HL-60/S4 treated with retinoic acid at 250 ng/mL for 4 days and 3 days (cell line): ENCODE data around the gene GRB14.

Source experiments
- in situ Hi-C: fragments of 300-500 bp; cut with MboI; formaldehyde crosslinking; loops from 2 replicates; pipeline ENCODE4 v1.7.0; 2022; ENCODE audit warnings: low sequenced_read_pairs

GRB14 gene

DNA sequence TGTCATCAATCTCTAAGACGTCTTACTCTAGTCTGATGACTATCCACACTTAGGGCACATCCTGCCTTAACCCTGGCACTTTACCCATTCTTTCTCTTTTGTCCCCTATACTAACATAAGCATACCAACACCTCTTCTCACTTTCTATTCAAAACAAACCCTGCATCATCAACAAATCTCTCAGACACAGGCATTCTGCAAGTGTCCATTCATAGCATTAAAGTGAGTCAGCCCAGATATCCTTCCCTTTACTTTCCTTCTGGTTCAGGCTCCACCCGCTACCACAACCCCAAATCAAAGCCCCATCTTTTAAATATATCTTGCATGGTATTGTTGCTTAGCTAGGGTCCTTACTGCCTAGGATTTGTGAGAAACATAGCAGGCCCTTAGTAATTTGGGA is 3.8 kb downstream of the GRB14 start:
- in situ Hi-C loops = no loop called here

GRCh38 chr2:164613321-164613982 is 7.8 kb downstream of the GRB14 start:
- in situ Hi-C loops = no loop called here

GRCh38 chr2:164609790-164610189 is 11.5 kb downstream of the GRB14 start:
- in situ Hi-C loops = no loop called here

GRCh38 chr2:164606557-164606956 is 14.7 kb downstream of the GRB14 start:
- in situ Hi-C loops = no loop called here

DNA sequence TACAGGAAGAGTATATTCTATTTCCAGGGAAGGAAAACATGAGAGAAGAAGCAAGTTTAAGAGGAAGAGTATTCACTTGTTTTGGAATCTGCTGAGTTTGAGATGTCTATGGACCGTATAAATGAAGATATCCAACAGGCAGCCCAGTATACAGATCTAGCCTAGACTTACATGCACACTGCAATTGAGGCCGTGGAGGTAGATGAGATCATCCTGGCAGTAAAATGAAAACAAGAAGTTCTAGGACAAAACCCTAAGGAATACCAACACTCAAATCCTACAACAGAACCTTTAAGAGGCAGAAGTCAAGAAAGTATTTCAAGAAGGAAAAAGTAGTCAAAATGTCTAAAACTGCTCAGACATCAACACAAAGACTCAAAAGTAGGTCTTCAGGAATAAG is 16.0 kb downstream of the GRB14 start:
- in situ Hi-C loops = no loop called here

GRCh38 chr2:164600763-164601162 is 20.5 kb downstream of the GRB14 start:
- in situ Hi-C loops = no loop called here

- in situ Hi-C loops = no loop called here
Observed at GRCh38 chr2:164599954-164600589, 21.2 kb downstream of the GRB14 start.

GRCh38 chr2:164597983-164598382 is 23.3 kb downstream of the GRB14 start:
- in situ Hi-C loops = no loop called here

- in situ Hi-C loops = no loop called here
Observed at GRCh38 chr2:164595031-164595430, 26.3 kb downstream of the GRB14 start.

- in situ Hi-C loops = no loop called here
Observed at GRCh38 chr2:164593959-164594358, 27.3 kb downstream of the GRB14 start.

DNA sequence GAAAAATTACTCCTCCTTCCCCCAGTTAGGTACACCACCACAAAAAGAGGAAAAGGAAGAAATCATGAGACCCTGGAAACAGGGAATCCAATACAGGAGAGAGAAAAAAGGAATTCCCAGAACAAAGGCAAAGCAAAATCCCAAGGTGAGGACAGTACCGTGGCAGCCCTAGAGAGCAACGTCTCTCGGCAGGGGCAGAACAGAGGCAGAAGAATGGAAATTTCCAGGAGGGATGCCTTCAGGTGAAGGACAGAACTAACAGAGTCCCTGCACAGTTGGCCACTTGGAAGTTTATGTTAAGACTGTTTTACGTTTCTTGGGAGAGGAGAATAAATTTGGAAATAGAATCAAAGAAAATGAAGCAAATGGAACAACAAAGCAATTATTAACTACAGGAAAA is 27.7 kb downstream of the GRB14 start:
- in situ Hi-C loops = no loop called here

DNA sequence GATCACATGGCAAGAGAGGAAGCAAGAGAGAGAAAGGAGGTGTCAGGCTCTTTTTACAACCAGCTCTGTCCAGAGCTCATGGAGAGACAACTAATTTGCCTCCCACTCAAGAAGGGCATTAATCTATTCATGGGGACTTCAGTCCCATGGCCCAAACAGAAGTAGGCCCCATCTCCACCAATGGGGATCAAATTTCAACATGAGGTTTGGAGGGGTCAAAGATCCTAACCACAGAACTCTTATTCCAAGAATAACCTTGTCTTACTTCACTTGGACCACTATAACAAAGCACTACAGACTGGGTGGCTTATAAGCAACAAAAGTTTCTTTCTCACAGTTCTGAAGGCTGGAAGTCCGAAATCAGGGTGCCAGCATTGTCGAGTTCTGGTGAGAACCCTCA is 31.8 kb downstream of the GRB14 start:
- in situ Hi-C loops = no loop called here

DNA sequence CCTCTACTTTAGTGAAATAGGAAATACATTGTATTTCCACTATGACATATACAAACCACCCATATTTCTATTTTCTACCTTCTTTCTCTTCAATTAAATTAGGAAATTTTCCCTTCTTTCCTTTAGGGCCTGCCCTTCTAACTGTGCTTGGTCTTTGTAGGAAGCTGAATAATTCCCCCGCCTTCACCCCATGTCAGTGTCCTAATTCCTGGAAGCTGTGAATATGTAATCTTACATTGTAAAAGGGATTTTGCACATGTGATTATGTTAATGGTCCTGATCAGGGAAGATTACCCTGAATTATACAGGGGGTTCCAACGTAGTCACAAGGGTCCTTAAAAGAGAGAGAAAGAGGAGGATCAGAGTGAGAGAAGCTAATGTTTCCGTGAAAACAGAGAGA is 40.2 kb downstream of the GRB14 start:
- in situ Hi-C loops = no loop called here

- in situ Hi-C loops = no loop called here
Observed at GRCh38 chr2:164574931-164575330, 46.4 kb downstream of the GRB14 start.

DNA sequence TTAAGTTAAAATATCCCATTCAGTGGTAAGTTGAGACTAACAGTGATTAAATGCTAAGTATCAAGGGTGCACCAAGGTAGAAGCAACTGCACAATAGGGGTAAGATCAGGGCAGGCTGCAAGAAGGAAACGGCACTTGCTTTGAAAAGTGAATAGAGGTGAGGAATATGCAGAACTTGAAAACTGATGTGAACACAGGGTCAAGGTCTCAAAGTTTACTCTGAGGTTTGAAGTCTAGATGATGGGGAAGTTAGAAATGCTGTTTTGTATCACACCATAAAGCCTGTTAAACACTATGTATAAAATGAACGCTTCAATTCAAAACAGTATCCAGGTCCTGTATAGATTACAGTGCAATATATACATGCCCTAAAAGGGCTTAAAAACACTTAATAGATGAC is 50.8 kb downstream of the GRB14 start:
- in situ Hi-C loops = no loop called here

GRCh38 chr2:164569378-164569777 is 51.9 kb downstream of the GRB14 start:
- in situ Hi-C loops = no loop called here

DNA sequence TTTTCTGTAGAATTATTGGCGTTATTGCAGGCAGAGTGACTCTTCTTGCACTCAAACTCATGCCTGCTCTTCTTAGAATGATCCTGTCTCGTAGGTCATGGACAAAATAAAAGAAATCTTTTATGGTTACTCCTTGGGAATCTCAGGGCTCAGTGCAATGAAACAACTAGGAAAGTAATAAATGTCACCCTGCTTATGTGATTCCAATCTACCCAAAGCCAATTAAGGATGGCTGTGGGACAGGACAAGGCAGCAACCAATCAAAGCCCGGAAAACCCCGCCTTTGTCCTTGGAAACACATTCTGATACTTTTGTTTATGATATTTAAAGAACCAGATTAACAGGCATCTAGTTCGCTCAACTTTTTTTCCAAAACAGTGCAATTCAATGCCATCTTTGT is 53.0 kb downstream of the GRB14 start:
- in situ Hi-C loops = no loop called here

DNA sequence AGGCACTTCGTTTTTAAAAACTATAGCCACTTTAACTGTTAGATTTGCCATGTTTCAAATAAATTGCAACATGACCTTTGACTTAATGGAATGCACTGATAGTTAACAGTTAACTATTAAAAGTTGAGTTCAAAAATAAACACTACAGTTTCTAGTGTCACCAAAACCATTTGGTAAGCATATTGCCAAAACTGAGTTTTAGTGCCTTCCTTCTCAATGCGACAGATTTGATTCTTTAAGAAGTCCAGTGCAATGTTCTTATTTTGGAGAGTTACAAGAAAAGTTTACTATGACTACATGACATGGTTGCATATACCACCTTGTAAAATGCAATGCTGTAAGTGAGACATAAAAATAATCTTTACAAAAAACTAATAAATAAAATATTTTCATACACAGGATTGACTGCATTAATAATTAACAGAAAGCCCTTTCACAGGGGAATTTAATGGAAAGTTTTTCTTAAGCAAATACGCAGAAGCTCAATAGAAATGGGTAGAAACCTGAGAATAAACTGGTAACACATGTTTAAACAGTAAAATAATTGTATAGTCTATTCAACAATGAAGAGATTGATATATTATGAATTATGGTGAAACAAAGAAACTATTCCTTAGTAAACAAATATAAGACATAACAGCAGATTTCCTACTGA is 53.8 kb downstream of the GRB14 start:
- in situ Hi-C loops = no loop called here

DNA sequence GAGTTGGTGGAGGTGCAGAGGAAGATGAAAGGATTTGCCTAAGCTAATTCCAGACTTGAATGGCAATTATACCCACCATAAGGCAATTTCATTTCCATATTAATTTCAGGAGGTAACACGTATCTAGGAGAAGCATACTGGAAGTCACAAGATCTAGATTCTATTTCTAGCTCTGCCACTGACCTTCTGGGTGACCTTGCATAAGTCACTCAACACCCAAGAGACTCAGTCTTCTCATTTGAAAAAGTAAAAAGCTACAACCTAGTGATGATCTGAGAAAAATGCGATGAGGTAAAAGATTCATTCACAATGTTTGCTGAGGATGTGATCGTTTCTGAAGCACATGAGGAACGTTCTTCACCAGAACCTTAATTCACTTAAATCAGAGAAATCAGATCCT is 55.9 kb downstream of the GRB14 start:
- in situ Hi-C loops = no loop called here

- in situ Hi-C loops = no loop called here
Observed at GRCh38 chr2:164562666-164563065, 58.6 kb downstream of the GRB14 start.

DNA sequence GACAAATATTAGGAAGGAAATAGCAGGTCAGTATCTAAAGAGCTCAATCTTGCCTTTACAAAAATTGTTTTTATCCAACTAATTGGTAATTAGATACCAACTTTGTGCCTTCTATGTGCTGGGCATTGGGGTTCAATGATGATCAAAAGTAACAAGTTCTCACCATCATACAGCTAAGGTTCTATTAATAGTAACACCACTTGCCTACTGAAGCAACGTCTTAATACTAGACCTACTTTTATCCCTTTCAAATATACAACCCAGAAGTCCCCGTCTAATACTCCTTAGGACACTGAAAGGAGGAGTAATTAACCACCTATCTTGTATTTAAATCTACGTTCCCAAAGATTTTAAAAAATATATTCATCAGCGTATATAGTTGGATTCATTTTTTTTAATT is 59.3 kb downstream of the GRB14 start:
- in situ Hi-C loops = no loop called here

- in situ Hi-C loops = no loop called here
Observed at GRCh38 chr2:164561416-164561815, 59.9 kb downstream of the GRB14 start.
